ENCODE measurements around the gene CDH4. TPM values are rescaled to one million over a fixed set of nuclear protein-coding genes. Genes with fewer than 3 reads are reported as not detected.

CDH4 gene
- total and polyA plus RNA-seq, 10 donors: 0.30 to 20.1 (median 7.7) TPM

DNA sequence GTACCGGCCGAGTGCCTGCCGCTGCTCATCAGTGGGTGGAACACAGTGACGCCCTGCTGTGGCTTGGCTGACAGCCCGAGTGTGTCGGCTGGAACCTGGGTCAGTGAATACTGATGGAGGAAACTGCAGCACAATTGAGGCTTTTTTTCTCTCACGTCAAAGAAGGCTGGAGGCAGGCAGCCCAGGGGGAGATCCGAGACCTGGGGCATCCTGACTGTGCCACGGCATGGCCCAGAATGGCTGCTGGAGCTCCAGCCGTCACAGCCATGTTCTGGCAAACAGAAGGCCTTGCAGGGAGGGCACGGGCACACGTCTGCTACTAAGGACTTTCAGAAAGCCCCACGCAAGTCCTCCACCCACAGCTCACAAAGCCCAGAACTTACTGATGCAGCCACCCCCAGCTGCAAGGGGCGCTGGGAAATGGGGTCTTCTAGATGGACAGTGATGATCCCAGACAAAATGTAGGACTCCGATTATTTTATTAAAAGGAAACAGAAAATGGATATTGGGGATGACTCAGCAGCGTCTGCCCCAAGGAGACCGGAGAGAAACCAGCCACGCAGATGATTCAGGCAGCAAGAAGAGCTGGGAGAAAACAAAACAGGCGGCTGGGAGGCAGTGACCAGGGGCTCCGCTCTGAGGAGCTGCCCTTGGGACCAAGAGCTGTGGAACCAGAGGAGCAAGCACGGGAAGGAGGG, 673.6 kb downstream of the CDH4 start:
- no peaks in the 10 kb centered on the region for H3K4me1 ChIP-seq
- DNase-seq: peak; percentile 51
- no peak overlapping the region for H3K4me3 ChIP-seq
- TF ChIP-seq POLR2AphosphoS5 (IDR thresholded peaks at IDR 0.05): no peak
- TF ChIP-seq POLR2A (IDR thresholded peaks at IDR 0.05): no peak
- TF ChIP-seq, protein P1, sequence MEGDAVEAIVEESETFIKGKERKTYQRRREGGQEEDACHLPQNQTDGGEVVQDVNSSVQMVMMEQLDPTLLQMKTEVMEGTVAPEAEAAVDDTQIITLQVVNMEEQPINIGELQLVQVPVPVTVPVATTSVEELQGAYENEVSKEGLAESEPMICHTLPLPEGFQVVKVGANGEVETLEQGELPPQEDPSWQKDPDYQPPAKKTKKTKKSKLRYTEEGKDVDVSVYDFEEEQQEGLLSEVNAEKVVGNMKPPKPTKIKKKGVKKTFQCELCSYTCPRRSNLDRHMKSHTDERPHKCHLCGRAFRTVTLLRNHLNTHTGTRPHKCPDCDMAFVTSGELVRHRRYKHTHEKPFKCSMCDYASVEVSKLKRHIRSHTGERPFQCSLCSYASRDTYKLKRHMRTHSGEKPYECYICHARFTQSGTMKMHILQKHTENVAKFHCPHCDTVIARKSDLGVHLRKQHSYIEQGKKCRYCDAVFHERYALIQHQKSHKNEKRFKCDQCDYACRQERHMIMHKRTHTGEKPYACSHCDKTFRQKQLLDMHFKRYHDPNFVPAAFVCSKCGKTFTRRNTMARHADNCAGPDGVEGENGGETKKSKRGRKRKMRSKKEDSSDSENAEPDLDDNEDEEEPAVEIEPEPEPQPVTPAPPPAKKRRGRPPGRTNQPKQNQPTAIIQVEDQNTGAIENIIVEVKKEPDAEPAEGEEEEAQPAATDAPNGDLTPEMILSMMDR (IDR thresholded peaks at IDR 0.05 in 8 of 11, conservative IDR thresholded peaks at IDR 0.05 in 3 of 11): no peak
- intact Hi-C loops (cut with DNase I; ENCODE audit: low total_unique reads): no loop called here
- 78 to 89% (median 85%) methylated on average over 21 of the region's 21 CpGs for WGBS, 5 donors
- H3K9me3 ChIP-seq: peaks cover 0 to 7% (median 0%) of the 10 kb centered on the region in 8 donors
- H3K27me3 ChIP-seq (replicated peaks in 1 of 7): peaks cover 0 to 24% (median 0%) of the 10 kb centered on the region in 7 donors
- no peaks in the 10 kb centered on the region for H3K36me3 ChIP-seq
- no peak overlapping the region for H3K27ac ChIP-seq

DNA sequence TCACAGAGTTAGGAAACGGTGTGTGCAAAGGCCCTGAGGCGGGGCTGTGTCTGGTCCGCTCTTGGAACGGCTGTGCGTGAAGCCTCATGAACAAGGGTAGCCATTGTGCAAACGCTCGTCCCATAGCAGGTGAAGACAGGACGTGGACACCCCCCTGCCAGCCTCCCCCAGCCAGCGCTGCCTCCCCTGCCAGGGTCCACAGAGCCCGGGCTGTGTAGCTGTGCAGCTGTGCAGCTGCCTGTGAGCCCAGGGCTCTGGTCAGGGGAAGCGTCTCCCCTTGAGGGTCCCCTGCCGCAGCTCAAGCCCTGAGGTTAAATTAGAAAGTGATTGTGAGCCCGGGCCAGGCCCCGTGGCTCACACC, 674.2 kb downstream of the CDH4 start:
- TF ChIP-seq POLR2A (IDR thresholded peaks at IDR 0.05) (no peak), POLR2AphosphoS5 (IDR thresholded peaks at IDR 0.05) (no peak)
- TF ChIP-seq, protein P1 (IDR thresholded peaks at IDR 0.05 in 8 of 11, conservative IDR thresholded peaks at IDR 0.05 in 3 of 11): no peak
- intact Hi-C loops (cut with DNase I; ENCODE audit: low total_unique reads): no loop called here
- Histone ChIP-seq H3K4me3 (no peak overlapping the region), H3K27ac (no peak overlapping the region), H3K36me3 (no peaks in the 10 kb centered on the region), H3K4me1 (no peaks in the 10 kb centered on the region), H3K27me3 (replicated peaks in 1 of 7) (peaks cover 0 to 26% (median 0%) of the 10 kb centered on the region in 7 donors), H3K9me3 (peaks cover 0 to 7% (median 0%) of the 10 kb centered on the region in 8 donors)
- WGBS, 5 donors: 85 to 95% (median 88%) methylated on average over 8 to 14 of the region's 14 CpGs
- DNase-seq: peak; percentile 52

DNA sequence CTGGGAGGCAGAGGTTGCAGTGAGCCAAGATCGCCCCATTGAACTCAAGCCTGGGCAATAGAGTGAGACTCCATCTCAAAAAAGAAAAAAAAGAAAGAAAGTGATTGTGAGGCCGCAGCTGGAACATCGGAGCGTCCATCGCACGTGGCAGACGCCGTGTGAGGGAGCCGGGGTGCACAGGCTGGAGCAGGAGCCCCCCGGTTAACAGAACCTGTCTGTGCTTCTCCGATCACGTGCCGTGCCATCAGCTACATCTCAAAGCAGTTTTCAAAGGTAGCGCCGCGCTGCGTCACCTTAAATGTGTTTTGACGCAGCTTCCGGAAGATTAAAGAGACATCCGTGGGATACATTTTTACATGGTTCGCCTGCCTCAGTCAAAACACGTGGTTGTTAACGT, 674.7 kb downstream of the CDH4 start:
- Histone ChIP-seq H3K27me3 (replicated peaks in 1 of 7) (peaks cover 0 to 29% (median 0%) of the 10 kb centered on the region in 7 donors), H3K9me3 (peaks cover 0 to 7% (median 0%) of the 10 kb centered on the region in 8 donors), H3K36me3 (no peaks in the 10 kb centered on the region), H3K27ac (no peak overlapping the region), H3K4me1 (no peaks in the 10 kb centered on the region), H3K4me3 (no peak overlapping the region)
- 90 to 96% (median 92%) methylated on average over 23 of the region's 23 CpGs for WGBS, 5 donors
- DNase-seq: peak; percentile 47
- intact Hi-C loops (cut with DNase I; ENCODE audit: low total_unique reads): no loop called here
- TF ChIP-seq POLR2AphosphoS5 (IDR thresholded peaks at IDR 0.05): no peak
- TF ChIP-seq POLR2A (IDR thresholded peaks at IDR 0.05): no peak
- TF ChIP-seq, protein P1 (IDR thresholded peaks at IDR 0.05 in 8 of 11, conservative IDR thresholded peaks at IDR 0.05 in 3 of 11): no peak

DNA sequence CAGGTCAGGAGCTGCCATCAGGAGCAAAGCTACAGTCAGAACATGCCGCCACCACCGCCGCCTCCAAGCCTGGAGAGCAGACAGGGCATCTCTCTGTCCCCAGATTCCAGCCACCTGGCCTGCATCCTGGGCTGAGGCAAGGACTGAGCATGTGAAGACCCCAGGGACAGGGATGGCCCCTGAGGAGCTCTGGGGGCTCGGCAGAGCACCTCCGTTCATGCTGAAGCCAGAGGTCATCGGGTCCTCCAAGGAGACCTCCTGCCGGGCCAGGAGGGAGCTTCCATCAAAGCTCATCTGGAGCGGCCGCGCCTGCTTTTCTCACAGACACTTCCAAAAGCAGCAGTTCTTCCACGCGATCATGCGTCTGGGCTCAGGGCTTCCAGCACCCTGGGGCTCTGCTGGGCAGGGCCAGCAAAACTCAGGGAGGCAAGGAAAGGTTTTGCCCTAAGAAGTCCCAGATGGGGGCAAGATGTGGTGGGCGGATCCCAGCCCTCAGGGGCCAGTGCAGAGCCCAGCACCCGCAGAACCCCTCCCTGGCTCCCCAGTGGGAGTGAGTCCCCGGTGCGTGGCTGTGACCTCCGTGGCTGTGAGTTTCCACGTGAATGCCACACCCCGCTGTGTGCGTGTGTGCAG, 675.2 kb downstream of the CDH4 start:
- Histone ChIP-seq H3K9me3 (peaks cover 0 to 7% (median 0%) of the 10 kb centered on the region in 8 donors), H3K27ac (no peak overlapping the region), H3K4me3 (no peak overlapping the region), H3K27me3 (replicated peaks in 1 of 7) (peaks cover 0 to 30% (median 0%) of the 10 kb centered on the region in 7 donors), H3K4me1 (no peaks in the 10 kb centered on the region), H3K36me3 (no peaks in the 10 kb centered on the region)
- intact Hi-C loops (cut with DNase I; ENCODE audit: low total_unique reads): no loop called here
- TF ChIP-seq, protein P1 (IDR thresholded peaks at IDR 0.05 in 8 of 11, conservative IDR thresholded peaks at IDR 0.05 in 3 of 11): no peak
- TF ChIP-seq POLR2AphosphoS5 (IDR thresholded peaks at IDR 0.05) (no peak), POLR2A (IDR thresholded peaks at IDR 0.05) (no peak)
- 84 to 95% (median 91%) methylated on average over 13 to 21 of the region's 21 CpGs for WGBS, 5 donors
- peak; percentile 59 for DNase-seq
